SK-N-SH (cell line): Measurements from ENCODE around the gene PBX4. TPM values are rescaled to one million over a fixed set of nuclear protein-coding genes. Genes with fewer than 3 reads are reported as not detected.

ENCODE experiments used
- CTCF ChIA-PET: fragments of 300-600, 350-600 bp; formaldehyde crosslinking; extraction: SDS; loops from one replicate; lab custom pipeline; 2021; lab: Yijun Ruan, JAX
- POLR2A ChIA-PET: fragments of 350-600 bp; sonication (Branson Sonifier 250); formaldehyde crosslinking; extraction: SDS; loops from one replicate; lab custom pipeline; 2020; ENCODE audit warnings: antibody characterized with exemption, inconsistent platforms; lab: Yijun Ruan, JAX
- DNase-seq: peaks from one replicate; pipeline ENCODE4 v3.0.0; 2012
- H2AFZ ChIP-seq: fragments of 200-600 bp; sonication (generic); 2 replicates; pipeline ENCODE4 v1.8.1; 2016; ENCODE audit warnings: antibody characterized with exemption, mild to moderate bottlenecking, low read depth
- H3F3A ChIP-seq: fragments of 200-600 bp; sonication (generic); replicated peaks from 2 replicates; pipeline ENCODE3; 2016; ENCODE audit warnings: antibody characterized with exemption, mild to moderate bottlenecking; ENCODE audit not compliant: insufficient read depth
- H3K27ac ChIP-seq, 2 experiments: fragments of 200-500 bp in 1 of 2; fragments of 200-600 bp in 1 of 2; sonication (Bioruptor generic) in 1 of 2; sonication (generic), shearing (Covaris generic) in 1 of 2; 2 replicates each; pipeline versions ENCODE4 v1.5.1 to v1.6.1; 2014 to 2016; ENCODE audit warnings: low read depth in 2 of 2, inconsistent platforms in 1 of 2, low read length in 1 of 2, mild to moderate bottlenecking in 1 of 2, mixed read lengths in 1 of 2
- H3K27me3 ChIP-seq: fragments of 200-600 bp; sonication (generic), shearing (Covaris generic); 2 replicates; pipeline ENCODE4 v1.6.1; 2016; ENCODE audit warnings: mixed run types; ENCODE audit not compliant: insufficient read depth
- H3K36me3 ChIP-seq, 2 experiments: fragments of 200-500 bp in 1 of 2; fragments of 200-600 bp in 1 of 2; sonication (Bioruptor generic) in 1 of 2; sonication (generic) in 1 of 2; replicated peaks in 1 of 2; 2 replicates each; pipeline versions ENCODE3 to v1.5.1; 2014 to 2016; ENCODE audit warnings: low read length in 1 of 2, mild to moderate bottlenecking in 1 of 2; ENCODE audit not compliant: insufficient read depth in 2 of 2, control insufficient read depth in 1 of 2
- H3K4me1 ChIP-seq, 2 experiments: fragments of 200-500 bp in 1 of 2; fragments of 200-600 bp in 1 of 2; sonication (Bioruptor generic) in 1 of 2; sonication (generic), shearing (Covaris generic) in 1 of 2; 2 replicates each; pipeline versions ENCODE4 v1.5.1 to v1.6.1; 2014 to 2016; ENCODE audit warnings: low read depth in 1 of 2, low read length in 1 of 2, mixed run types in 1 of 2; ENCODE audit not compliant: insufficient read depth in 2 of 2, control insufficient read depth in 1 of 2
- H3K4me2 ChIP-seq: fragments of 200-600 bp; sonication (generic), shearing (Covaris generic); 2 replicates; pipeline ENCODE4 v1.6.1; 2017; ENCODE audit warnings: mixed run types
- H3K4me3 ChIP-seq, 2 experiments: fragments of 200-500 bp in 1 of 2; fragments of 200-600 bp in 1 of 2; sonication (Bioruptor generic) in 1 of 2; sonication (generic), shearing (Covaris generic) in 1 of 2; 2 replicates each; pipeline versions ENCODE4 v1.5.1 to v1.8.1; 2014 to 2016; ENCODE audit warnings: low read depth in 2 of 2, inconsistent platforms in 1 of 2, low read length in 1 of 2, mild to moderate bottlenecking in 1 of 2, mixed read lengths in 1 of 2, moderate library complexity in 1 of 2
- H3K79me2 ChIP-seq: fragments of 200-600 bp; sonication (generic); 2 replicates; pipeline ENCODE4 v1.8.1; 2017; ENCODE audit warnings: mild to moderate bottlenecking; ENCODE audit not compliant: insufficient read depth
- H3K9ac ChIP-seq: fragments of 200-600 bp; sonication (generic); 2 replicates; pipeline ENCODE4 v1.6.1; 2017; ENCODE audit warnings: mixed run types
- H3K9me2 ChIP-seq: fragments of 200-600 bp; sonication (generic); 2 replicates; pipeline ENCODE4 v1.6.1; 2017; ENCODE audit warnings: mixed run types
- H3K9me3 ChIP-seq: fragments of 200-600 bp; sonication (generic); 2 replicates; pipeline ENCODE4 v1.6.1; 2017; ENCODE audit warnings: mixed run types, mild to moderate bottlenecking, moderate library complexity
- H4K20me1 ChIP-seq: fragments of 200-600 bp; sonication (generic); 2 replicates; pipeline ENCODE4 v1.6.1; 2017; ENCODE audit warnings: mild to moderate bottlenecking, mixed run types; ENCODE audit not compliant: insufficient read depth
- CTCF ChIP-seq: fragments of 200-600 bp; sonication (generic); IDR thresholded peaks from 2 replicates; pipeline ENCODE4 v1.6.1; 2017; ENCODE audit warnings: antibody characterized with exemption, mild to moderate bottlenecking, moderate library complexity
- ELF1 ChIP-seq: IDR thresholded peaks from 2 replicates; pipeline ENCODE4 v1.4.0; 2012
- FOSL2 ChIP-seq: IDR thresholded peaks from 2 replicates; pipeline ENCODE4 v1.4.0; 2012; ENCODE audit warnings: low read depth, mild to moderate bottlenecking, moderate library complexity, borderline replicate concordance
- FOXJ3 ChIP-seq: sonication (generic); formaldehyde crosslinking; IDR thresholded peaks from 2 replicates; pipeline ENCODE4 v1.5.1; 2020; ENCODE audit warnings: mild to moderate bottlenecking, missing genetic modification reagents
- GATA2 ChIP-seq: sonication (generic); formaldehyde crosslinking; IDR thresholded peaks from 2 replicates; pipeline ENCODE4 v1.5.0; 2020; ENCODE audit warnings: mild to moderate bottlenecking, missing genetic modification reagents
- JUND ChIP-seq: IDR thresholded peaks from 2 replicates; pipeline ENCODE4 v1.4.0; 2012
- MAX ChIP-seq: IDR thresholded peaks from 2 replicates; pipeline ENCODE4 v1.4.0; 2012; ENCODE audit warnings: low read depth
- MXI1 ChIP-seq: IDR thresholded peaks from 2 replicates; pipeline ENCODE4 v1.6.1; 2012; ENCODE audit warnings: mild to moderate bottlenecking, low read depth, low read length, improper control_type of control experiment
- NFIC ChIP-seq: IDR thresholded peaks from 2 replicates; pipeline ENCODE4 v1.4.0; 2012; ENCODE audit warnings: borderline replicate concordance
- NRF1 ChIP-seq: IDR thresholded peaks from 2 replicates; pipeline ENCODE4 v1.6.1; 2012; ENCODE audit warnings: low read depth, mild to moderate bottlenecking, low read length
- PBX3 ChIP-seq: IDR thresholded peaks from 2 replicates; pipeline ENCODE4; 2012
- POLR2AphosphoS5 ChIP-seq: IDR thresholded peaks from 2 replicates; pipeline ENCODE4 v1.6.1; 2012; ENCODE audit warnings: low read depth, low read length
- RCOR1 ChIP-seq: fragments of 150-350 bp; IDR thresholded peaks from 2 replicates; pipeline ENCODE4 v1.6.1; 2017; ENCODE audit warnings: antibody characterized with exemption, low read length
- REST ChIP-seq: IDR thresholded peaks from 2 replicates; pipeline ENCODE4 v1.6.1; 2012; ENCODE audit warnings: mild to moderate bottlenecking, low read depth, low read length, moderate library complexity
- SIN3A ChIP-seq: IDR thresholded peaks from 2 replicates; pipeline ENCODE4 v1.6.1; 2012; ENCODE audit warnings: low read depth, mild to moderate bottlenecking, low read length, moderate library complexity, borderline replicate concordance
- SMC3 ChIP-seq: IDR thresholded peaks from 2 replicates; pipeline ENCODE4 v1.6.1; 2012; ENCODE audit warnings: low read depth, low read length, improper control_type of control experiment
- TAF1 ChIP-seq: IDR thresholded peaks from 2 replicates; pipeline ENCODE4 v1.6.1; 2012; ENCODE audit warnings: low read depth, mild to moderate bottlenecking, low read length, moderate library complexity, borderline replicate concordance
- TCF12 ChIP-seq: IDR thresholded peaks from 2 replicates; pipeline ENCODE4 v1.4.0; 2012
- USF2 ChIP-seq: fragments of 150-350 bp; IDR thresholded peaks from 2 replicates; pipeline ENCODE4 v1.6.1; 2017; ENCODE audit warnings: antibody characterized with exemption, low read length, low read depth, borderline replicate concordance
- YY1 ChIP-seq: IDR thresholded peaks from 2 replicates; pipeline ENCODE4 v1.4.0; 2012; ENCODE audit warnings: low read depth, mild to moderate bottlenecking
- WGBS: methylation state at CpG from one replicate; pipeline ENCODE4 v1.1.6; 2017; ENCODE audit warnings: low lambda C conversion rate; 5-methylcytosine and 5-hydroxymethylcytosine counted together
- polyA plus RNA-seq, 3 experiments: library from polyadenylated mRNA; depleted of rRNA; stranded (reverse); fragments of >200 nt; gene quantifications; 2 replicates each; pipeline ENCODE4 v1.2.3, GENCODE V29; 2012

The PBX4 gene
- polyA plus RNA-seq, 1 of the 3 experiments (the other 2 are of a cell fraction): 6.4 TPM

GRCh38 chr19:19662344-19662743 is 43.9 kb upstream of the PBX4 start:
- WGBS: 31% methylated on average over 7 of the region's 8 CpGs
- CTCF ChIA-PET: interaction anchor here (1.0 to 3.1 kb wide), 4 partner anchors 9 to 130 kb away, joined by 4 to 17 read pairs (median 11); partner anchors contain the start of gene GMIP
- peaks cover 0 to 17% of the 10 kb centered on the region in 2 experiments; a peak in 2 of 4 replicates for H3K4me1 ChIP-seq
- peak overlapping the region; percentile 83 to 90 for H3K4me3 ChIP-seq
- peaks cover 50% of the 10 kb centered on the region for H3K79me2 ChIP-seq
- peaks cover 15 to 21% of the 10 kb centered on the region in 2 experiments for H3K36me3 ChIP-seq
- H3K27ac ChIP-seq: peak overlapping the region; percentile 88 to 92; a peak in 2 of 4 replicates
- H3K9me2 ChIP-seq: no peaks in the 10 kb centered on the region
- no peak overlapping the region for H2AFZ ChIP-seq
- POLR2A ChIA-PET: interaction anchor here (1.0 to 1.3 kb wide), 2 partner anchors 114 to 204 kb away, joined by 3 read pairs; partner anchors contain the start of gene ZNF253
- DNase-seq: no peak
- TF ChIP-seq YY1: no peak
- no peak for TF ChIP-seq RCOR1
- no peak for TF ChIP-seq MXI1
- TF ChIP-seq NFIC: no peak
- TF ChIP-seq MAX: no peak
- TF ChIP-seq TAF1: no peak
- TF ChIP-seq GATA2 (CRISPR knock-in tag): no peak
- TF ChIP-seq CTCF: no peak
- no peak for TF ChIP-seq ELF1
- no peak for TF ChIP-seq FOXJ3 (CRISPR knock-in tag)
- TF ChIP-seq NRF1: no peak
- TF ChIP-seq USF2: no peak
- no peak for TF ChIP-seq FOSL2
- no peak for TF ChIP-seq REST
- TF ChIP-seq SMC3: no peak
- TF ChIP-seq PBX3: no peak
- TF ChIP-seq TCF12: no peak
- no peak for TF ChIP-seq SIN3A
- TF ChIP-seq JUND: no peak
- no peak for TF ChIP-seq POLR2AphosphoS5
- TF ChIP-seq, all 33 proteins: peak for 0
- peak overlapping the region; percentile 74 for H3K4me2 ChIP-seq
- H3K9me3 ChIP-seq: no peaks in the 10 kb centered on the region
- H3K27me3 ChIP-seq: no peaks in the 10 kb centered on the region
- no peaks in the 10 kb centered on the region for H3F3A ChIP-seq
- peak overlapping the region; percentile 86 for H3K9ac ChIP-seq
- H4K20me1 ChIP-seq: peaks cover 31% of the 10 kb centered on the region
